TTC549 (cell line): ENCODE measurements around the gene PANX2.
"Not testable (repeated sequence)": the region's sequence is repeated elsewhere in the genome, so short reads cannot be mapped to it uniquely, and the experiment has no call there.

Experiments used
- FAIRE-seq: peaks from 2 replicates; lab custom pipeline; 2012; peaks lifted over from hg19 to GRCh38; lab: Jason Lieb, UNC

The PANX2 gene

DNA sequence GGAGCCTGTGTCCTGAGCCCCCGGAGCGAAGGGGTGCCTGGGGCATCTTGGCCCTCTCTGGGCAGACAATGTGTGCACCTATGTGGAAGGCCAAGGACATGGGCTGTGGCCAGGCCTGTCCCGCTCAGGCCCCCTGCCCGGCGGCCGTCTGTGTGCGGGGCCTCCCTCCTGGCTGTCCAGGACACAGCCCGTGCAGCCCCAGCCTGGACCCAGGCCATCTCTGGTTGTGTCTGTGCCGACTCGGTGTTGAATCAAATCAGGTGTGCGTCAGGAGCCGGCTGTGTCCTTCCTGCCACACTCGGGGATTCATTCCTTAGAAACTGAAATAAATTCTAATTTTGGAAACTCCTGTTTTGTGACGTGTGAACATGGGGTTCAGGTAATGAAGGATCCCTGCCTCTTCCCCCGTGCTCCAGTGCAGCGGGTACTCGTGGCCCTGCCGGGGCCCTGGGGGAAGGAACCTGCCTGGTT lies 28.8 kb downstream of the PANX2 start:
- FAIRE-seq = no peak

GRCh38 chr22:50199829-50200460 lies 29.4 kb downstream of the PANX2 start:
- no peak for FAIRE-seq

DNA sequence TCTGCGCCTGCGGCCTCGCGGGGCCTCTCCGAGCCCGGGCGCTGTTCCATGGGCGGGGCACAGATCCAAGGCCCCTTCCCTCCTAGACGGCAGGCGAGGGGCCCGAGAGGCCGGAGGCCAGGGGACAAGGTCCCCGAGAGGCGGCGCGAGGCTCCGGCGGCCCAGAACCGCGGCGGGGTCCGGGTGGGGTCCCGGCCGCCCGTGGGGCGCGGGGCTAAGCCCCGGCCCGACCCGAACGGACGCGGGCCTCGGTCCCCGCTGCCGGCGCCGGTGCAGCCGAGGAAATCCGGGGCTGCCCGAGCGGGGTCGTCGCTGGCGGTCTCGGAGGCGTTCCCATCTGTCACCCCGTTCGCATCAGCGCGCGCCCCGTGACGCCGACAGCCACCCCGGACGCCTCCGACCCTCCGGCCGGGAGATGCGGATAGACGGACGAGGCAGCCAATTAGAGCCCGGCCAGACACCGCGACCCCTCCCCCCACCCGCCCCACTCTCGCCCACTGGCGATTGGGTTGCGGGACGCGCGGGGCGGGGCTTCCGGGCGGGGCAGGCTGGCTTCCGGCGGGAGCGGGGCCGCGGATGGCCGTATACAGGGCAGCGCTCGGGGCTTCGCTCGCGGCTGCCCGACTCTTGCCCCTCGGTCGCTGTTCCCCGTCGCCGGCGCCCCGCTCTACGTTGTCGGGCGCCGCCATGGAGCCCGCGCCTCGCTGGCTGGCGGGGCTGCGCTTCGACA lies 30.1 kb downstream of the PANX2 start, which contains the start of gene SELENOO:
Gene SELENOO (plus strand): TSS at position 551 of the 730 bp plus-strand sequence. CDS start 26 bp downstream, at position 577.
- no peak for FAIRE-seq

DNA sequence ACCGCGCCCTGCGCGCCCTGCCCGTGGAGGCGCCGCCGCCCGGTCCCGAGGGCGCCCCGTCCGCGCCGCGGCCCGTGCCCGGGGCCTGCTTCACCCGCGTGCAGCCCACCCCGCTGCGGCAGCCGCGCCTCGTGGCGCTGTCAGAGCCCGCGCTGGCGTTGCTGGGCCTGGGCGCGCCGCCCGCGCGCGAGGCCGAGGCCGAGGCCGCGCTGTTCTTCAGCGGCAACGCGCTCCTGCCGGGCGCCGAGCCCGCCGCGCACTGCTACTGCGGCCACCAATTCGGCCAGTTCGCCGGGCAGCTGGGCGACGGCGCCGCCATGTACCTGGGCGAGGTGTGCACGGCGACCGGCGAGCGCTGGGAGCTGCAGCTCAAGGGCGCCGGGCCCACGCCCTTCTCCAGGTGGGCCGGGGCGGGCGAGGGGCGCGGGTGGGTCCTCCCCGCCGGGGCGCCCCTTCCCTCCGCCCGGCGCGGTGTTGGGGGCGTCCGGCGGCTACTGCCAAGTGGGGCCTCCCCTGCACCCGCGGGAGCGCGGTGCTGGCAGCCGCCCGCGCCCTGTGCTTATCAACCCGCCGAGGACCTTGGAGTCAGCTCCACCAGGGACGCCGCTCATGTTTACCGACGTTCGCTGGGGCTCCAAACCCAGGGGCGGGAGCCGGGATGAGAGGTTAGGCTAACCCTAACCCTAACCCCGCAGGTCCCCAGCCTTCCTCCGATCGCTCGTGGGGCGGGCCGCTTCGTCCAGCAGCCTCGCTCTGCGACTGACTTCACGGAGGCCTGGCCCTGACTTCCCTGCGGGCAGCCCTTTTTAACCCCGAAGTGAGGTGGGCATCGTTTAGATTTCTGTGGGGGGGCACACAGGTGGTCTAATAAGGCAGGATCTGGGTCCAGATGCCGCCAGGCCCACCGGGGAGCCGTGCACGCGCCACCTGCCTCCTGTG lies 30.9 kb downstream of the PANX2 start:
- FAIRE-seq = no peak

DNA sequence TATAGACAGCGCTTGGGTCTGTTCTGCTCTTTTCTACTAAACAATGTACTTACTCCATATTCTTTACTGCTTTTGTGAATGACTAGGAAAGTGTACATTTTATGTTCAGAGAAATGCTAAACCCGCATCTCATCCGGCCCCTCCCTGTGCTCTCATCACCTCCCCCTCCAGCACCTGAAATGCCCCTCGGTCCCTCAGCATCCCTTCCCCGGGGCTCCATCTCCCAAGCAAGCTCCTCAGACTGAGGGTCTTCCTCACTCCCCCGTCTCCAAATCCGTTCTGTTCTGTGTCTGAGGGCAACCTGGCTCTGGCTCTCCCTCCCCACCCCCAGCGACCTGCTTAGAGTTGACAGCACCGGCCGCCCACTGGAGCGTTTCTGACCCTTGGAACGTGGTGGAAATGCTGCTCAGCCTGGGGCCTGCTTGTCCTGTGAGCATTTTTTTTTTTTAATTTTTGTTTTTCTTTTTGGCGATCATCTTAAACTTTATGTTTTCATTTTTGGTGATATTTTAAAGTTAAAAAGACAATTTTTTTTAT lies 31.7 kb downstream of the PANX2 start:
- no peak for FAIRE-seq

- FAIRE-seq = no peak
These were observed 32.8 kb downstream of the PANX2 start for GRCh38 chr22:50203288-50203687.

DNA sequence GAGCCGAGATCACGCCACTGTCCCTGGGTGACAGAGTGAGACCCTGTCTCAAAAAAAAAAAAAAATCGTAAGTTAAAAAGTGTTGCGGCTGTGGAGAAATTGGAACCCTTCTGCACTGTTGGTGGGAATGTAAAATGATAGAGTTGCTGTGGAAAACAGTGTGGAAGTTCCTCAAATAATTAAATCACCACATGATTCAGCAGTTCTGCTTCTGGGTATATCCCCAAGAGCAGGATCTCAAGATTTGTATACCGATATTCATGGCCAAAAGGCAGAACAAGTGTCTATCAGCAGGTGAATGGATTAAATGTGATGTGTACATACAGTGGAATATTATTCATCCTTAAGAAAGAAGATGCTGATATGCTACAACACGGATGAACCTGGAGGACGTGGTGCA lies 34.0 kb downstream of the PANX2 start:
- no peak for FAIRE-seq

- FAIRE-seq = not testable (repeated sequence)
These were observed 34.5 kb downstream of the PANX2 start for GRCh38 chr22:50204998-50205397.

DNA sequence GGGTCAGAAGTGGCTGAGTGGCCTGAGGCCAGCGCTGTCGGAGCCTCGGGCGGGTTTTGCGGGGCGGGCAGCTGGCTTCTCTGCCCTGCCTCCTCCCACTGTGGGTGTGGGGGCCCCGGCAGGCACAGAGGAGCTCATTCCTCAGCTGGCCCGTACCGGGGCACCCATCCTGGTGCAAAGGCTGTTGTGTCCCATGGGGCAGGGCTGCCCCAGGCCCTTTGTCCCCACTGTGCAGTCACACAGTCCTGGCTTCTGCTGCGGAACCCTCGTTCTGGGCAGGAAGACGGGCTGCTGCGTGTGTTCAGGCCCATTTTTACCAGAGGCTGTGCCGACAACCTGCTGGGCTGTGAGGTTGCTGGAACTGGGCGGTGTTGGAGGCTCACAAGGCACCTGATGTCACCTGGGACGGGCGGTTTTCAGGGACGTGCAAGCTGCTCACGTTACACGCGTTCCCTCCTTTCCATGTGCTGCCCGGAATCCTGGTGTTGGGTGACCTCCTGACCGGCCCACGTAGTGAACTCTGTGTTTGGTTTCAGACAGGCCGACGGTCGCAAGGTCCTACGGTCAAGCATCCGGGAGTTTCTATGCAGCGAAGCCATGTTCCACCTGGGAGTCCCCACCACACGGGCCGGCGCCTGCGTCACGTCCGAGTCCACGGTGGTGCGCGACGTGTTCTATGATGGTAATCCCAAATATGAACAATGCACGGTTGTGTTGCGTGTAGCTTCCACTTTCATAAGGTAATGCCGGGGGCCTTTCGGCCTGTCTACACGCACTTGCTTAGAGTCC lies 35.4 kb downstream of the PANX2 start:
- no peak for FAIRE-seq

DNA sequence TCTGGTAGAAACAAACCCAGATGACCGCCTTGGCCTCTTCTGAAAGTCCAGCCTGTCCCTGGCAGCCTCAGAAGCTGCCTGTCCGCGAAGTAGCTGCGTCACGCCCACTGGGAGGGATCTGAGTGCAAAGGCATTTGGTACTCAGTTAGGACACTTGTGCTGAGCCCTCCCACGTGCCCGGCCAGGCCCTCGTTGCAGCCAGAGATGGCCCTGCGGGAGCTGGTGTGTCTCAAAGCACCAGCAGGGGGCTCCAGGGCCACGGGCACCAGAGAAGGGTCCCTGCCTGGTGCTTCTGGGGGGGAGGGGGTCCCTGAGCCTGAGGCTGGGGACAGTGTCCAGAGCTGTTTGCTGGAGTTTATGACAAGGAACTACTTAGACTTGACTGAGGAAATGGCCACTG lies 36.1 kb downstream of the PANX2 start:
- FAIRE-seq = peak; percentile 9

- no peak for FAIRE-seq
These were observed 37.0 kb downstream of the PANX2 start for GRCh38 chr22:50207383-50208140.

DNA sequence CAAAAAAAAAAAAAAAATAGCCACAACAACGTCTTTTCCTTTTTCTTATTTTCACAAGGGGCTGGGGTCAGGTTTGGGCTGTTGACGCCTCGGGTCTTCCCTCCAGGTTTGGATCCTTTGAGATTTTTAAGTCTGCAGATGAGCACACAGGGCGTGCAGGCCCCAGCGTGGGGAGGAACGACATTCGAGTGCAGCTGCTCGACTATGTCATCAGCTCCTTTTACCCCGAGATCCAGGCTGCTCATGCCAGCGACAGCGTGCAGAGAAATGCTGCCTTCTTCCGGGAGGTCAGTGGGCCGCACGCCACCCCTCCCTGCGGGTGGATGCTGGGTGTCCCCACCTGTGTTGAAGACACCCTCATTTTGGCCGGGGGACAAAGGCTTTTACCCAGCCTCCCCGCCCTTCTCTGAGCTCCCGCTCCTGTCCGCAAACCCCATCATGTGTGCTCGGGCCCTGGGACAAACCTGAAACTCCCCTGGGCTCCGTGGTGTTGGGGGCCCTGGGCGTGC lies 38.0 kb downstream of the PANX2 start:
- FAIRE-seq = no peak

- no peak for FAIRE-seq
These were observed 38.7 kb downstream of the PANX2 start for GRCh38 chr22:50208939-50209892.

GRCh38 chr22:50209893-50210292 lies 39.4 kb downstream of the PANX2 start:
- FAIRE-seq = no peak

DNA sequence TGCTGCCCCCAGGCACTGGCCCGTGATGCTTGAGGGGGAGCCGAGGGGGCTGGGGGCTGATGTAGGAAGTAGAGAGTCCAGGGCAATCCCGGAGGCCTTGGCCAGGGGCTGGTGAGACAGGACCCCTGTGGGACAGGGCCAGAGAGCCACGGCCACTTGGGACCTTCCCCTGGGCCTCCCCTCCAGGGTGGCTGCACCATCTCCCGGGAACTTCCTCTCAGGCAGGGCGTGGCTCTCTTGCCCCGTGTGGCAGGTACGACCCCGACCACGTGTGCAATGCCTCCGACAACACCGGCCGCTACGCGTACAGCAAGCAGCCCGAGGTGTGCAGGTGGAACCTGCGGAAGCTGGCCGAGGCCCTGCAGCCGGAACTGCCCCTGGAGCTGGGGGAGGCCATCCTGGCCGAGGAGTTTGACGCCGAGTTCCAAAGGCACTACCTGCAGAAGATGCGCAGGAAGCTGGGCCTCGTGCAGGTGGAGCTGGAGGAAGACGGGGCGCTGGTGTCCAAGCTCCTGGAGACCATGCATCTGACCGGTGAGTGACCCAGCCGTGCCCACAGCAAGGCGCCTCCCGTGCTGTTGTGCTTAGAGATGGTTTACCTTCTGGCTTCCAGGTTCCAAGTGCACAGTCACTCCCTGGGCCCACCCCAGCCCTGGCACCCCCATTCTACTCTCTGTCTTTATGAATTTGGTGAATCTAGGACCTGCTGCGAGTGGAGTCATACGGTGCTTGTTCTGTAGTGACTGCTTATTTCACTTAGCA lies 40.0 kb downstream of the PANX2 start:
- no peak for FAIRE-seq

GRCh38 chr22:50211147-50211546 lies 40.6 kb downstream of the PANX2 start:
- no peak for FAIRE-seq

- FAIRE-seq = no peak
These were observed 42.7 kb downstream of the PANX2 start for GRCh38 chr22:50213263-50213662.

DNA sequence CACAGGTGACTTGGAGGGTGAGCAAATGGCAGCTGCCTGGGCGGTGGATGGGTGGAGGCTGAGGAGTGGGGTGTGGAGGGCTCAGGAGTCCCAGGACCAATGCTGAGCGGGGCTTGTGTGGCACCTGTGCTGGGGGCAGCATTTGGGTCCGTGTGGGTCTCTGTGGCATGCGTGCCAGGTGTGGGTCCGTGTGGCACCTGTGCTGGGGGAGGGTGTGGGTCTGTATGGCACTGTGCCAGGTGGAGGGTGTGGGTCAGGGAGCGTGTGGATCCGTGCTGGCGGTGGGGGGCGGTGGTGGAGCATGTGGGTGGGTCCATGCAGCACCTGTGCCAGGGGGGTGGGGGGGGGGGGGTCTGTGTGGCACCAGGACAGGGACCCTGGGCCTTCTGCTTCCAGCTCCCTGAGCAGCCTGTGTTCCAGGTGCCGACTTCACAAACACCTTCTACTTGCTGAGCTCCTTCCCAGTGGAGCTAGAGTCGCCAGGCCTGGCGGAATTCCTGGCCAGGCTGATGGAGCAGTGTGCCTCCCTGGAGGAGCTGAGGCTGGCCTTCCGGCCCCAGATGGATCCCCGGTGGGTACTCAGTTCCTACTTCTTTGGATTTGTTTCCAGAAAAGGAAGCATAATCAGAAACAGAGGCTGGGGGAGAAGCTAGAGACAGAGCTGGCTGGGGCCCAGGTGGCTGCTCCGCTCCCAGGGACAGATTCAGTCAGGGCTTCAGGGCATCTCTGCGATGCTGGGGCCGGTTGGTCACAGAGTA lies 44.9 kb downstream of the PANX2 start:
- FAIRE-seq = no peak
